ELR (cell line): ENCODE measurements around the gene C1QTNF5.
A peak's percentile ranks its signal among the peaks of the same experiment; 100 is the strongest.

Experiments used
- DNase-seq: peaks from one replicate; pipeline ENCODE4 v3.0.0-alpha.2; 2015; ENCODE audit warnings: low read depth

The C1QTNF5 gene

GRCh38 chr11:119373059-119373920 lies 32.6 kb upstream of the C1QTNF5 start:
- no peak for DNase-seq

DNA sequence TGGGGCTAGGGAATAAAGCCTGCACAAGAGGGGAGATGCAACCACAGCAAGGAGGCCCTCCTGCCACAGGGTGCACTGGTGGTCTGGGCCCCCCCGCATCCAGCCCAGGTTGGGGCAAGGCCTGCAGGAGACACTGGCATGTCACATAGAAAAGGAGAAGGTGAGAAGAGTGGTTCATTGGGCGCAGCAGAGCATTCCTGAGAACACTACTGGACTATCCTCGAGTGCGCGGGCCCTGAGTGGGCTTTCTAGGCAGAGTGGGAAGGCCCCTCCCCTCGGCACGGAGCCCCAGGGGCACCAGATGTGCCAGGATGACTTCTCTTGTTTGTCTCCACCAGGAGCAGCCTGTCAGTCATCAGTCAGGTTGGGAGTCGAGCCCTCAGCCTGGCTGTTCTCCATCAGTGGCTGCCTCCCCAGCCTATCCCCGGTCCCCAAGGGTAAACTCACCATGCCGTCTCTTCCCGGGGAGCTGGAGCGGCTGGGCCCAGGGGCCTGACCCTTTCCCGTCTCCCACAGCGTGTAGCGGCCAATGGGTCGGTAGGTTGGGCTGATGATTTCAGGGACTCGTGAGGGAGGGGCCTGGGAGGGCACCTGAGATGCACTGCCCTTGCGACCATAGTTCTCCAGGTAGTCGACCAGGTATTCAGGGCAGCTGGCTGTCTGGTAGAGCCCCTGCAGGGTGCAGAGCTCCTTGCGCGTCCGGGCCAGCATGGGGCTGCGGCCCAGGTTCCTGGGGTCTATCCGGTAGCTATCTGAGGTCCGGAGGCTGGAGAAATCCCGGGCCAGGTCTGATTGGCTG lies 31.8 kb upstream of the C1QTNF5 start:
- DNase-seq = no peak

- DNase-seq = peak; percentile 28
Observed at GRCh38 chr11:119371778-119372182, 31.1 kb upstream of the C1QTNF5 start.

DNA sequence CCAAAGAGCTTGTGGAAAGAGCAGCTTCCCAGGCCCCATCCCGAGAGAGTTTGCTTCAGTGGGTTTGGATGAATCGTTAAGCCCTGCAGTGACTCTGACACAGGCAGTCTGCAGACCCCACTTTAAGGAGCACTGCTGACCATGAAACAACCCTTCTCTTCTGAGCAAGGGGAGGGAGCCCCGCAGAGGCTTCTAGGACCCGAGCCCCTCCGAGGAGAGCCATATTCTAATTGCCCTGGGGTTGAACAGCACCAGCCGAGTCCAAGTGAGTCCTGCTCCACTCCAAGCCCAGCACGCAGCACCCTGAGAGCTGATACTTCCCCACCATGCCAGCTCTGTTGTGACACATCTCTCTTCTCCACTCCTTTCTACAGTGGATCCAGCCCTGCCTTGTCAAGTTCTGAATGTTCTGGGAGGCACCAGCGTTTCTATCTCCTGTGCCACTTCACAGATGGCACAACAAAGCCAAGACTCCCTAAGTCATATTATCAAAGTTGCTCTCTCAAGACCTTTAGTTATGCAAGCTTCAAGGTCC lies 30.5 kb upstream of the C1QTNF5 start:
- no peak for DNase-seq

DNA sequence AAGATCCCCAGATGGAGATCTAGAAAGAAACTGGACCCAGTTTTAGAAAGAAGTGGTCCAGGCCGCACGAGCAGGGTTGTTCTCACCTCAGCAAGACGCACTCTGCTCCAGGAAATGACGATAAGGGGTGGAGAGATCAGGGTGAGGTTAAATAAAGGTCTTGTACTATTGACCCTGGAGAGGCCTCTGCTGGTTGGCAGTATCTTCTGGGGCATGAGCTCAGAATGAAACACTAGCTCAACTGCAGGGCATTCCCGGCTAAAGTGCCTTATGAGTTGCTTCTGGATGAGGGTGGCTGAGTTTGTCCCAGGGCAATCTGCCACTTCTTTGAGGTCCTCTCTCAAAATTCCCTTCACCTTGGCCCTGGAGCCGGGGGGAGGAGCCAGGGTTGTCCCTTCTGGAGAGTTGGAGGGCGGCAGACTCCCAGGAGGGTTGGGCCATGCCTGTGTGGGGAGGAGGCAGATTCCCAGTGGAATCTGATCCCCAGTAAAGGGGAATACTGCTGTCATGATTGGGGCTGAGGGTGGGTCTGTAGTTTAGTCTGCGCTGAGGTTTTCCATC lies 29.9 kb upstream of the C1QTNF5 start:
- DNase-seq = no peak

- DNase-seq = no peak
Observed at GRCh38 chr11:119369132-119369925, 28.6 kb upstream of the C1QTNF5 start.

GRCh38 chr11:119368121-119369034 lies 27.7 kb upstream of the C1QTNF5 start:
- DNase-seq = no peak

DNA sequence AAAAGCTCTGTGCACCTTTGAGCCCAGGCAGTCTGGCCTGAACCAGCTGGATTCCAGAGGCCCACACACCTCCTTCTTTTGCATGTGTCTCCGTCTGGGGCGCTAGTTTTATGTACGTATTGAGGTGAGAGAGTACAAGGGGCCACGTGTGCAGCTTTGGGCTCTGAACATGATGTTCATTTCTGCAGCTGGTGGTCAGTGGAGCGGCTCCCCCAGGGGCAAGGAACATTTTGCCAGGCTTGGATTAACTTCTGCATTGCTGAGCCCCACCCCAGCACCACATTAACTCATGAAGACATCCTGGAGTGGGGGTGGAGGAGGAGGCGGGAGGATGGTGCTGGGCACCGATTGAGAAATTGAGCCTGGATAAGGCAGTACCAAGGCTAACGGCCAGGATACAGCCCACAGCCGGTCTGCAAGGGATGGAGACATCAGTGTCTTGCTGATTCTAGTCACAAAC lies 27.0 kb upstream of the C1QTNF5 start:
- no peak for DNase-seq

DNA sequence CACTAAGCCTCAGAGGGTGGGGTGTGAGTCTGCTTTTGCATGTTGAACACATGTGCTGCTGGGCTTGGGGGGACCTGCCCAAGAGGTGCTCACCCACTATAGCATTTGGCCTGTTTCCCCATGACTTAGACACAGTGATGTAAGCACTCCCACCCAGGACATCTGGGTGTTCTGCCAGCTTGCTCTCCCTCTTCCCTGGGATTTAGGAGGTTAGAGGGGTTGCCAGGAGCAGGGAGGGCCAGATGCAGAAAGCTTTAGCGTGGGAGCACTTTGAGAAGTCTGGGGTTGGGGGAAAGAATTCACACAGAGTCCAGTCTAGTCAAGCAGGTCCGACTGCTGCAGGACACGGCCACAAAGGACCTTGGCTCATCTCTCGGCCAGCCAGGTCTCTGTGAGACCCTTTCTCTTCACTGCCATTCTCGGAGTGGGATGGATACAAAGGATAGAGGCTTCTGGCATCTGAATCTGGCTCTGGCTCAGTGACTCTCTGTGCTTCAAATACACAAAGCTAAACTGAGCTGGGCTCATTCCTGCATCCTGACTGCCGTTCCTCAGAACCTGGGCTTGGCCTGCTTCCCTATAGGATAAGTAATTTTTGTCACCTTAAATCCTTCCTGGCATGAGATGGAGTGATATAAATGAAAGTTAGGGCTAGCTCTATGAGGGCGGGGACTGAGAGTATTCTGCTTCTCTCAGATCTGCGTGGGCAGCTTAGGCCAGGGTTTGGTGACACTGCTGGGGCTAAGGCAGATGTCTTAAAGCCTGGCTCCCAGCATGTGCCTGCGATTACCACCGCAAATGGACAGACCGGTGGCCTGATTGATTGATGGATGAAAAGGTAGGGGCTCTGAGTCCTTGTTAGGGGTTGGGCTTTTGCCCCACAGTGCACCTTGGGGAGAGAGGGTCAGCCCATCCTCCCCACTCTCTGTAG lies 26.3 kb upstream of the C1QTNF5 start:
- no peak for DNase-seq

- no peak for DNase-seq
Observed at GRCh38 chr11:119365071-119365591, 24.4 kb upstream of the C1QTNF5 start.

- no peak for DNase-seq
Observed at GRCh38 chr11:119363851-119364590, 23.3 kb upstream of the C1QTNF5 start.

GRCh38 chr11:119363081-119363850 lies 22.6 kb upstream of the C1QTNF5 start:
- no peak for DNase-seq

GRCh38 chr11:119362741-119363080 lies 22.0 kb upstream of the C1QTNF5 start:
- DNase-seq = no peak

GRCh38 chr11:119361941-119362725 lies 21.4 kb upstream of the C1QTNF5 start:
- DNase-seq = no peak

DNA sequence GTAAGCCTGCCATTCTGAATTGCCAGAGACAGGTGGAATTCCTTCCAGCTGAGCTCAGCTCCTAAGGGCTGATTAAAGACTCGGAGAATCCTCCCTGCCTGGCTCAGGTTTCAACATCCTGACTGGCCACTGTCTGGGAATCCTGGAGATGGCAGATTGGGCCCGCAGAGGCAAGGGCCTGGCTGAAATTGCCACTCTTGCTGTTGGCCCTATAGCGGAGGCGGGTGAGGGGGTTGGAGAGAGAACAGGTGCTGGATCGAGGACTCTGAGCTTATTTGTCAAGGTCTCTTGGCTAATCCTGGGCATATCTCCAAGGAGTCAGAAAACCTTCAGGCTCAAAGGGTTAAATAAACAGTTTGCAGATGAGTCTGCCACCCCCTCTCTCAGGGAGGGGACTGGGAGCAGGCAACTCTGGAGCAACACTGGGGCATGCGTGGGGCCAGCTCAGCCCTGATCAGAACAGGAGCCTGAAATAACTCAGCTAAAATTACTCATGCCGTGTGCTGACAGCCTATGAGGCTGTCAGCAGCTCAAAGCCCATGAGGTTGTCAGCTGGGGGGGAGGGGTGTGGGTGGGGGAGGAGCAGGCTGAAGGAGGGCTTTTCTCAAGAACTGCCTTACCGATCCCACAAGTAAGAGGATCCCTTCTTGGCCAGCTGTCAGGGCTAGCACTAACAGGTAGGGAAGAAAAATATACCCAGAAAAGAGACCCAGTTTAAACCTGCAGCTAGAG lies 20.5 kb upstream of the C1QTNF5 start:
- DNase-seq = peak; percentile 81
